Measurements from ENCODE around the gene BRD3.

BRD3 gene

GRCh38 chr9:134039386-134040175 lies 28.2 kb downstream of the BRD3 start:
- no peak for DNase-seq (ENCODE audit: low spot score)

DNA sequence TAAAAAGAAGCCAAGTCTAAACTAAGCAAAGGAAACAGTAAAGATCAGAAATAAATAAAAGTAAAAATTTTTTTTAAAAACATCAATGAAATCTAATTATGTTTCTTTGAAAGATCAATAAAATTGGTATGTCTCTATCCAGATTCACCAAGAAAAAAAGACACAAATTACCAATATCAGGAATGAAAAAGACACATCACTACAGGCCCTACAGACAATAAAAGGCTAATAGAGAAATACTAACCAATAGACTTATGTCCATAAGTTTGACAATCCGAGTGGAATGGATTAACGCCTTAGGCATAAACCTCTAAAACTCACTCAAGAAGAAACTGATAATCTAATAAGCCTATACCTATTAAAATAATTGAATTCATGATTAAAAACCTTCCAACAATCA lies 30.2 kb downstream of the BRD3 start:
- DNase-seq (ENCODE audit: low spot score), result no peak

GRCh38 chr9:134036130-134036529 lies 31.7 kb downstream of the BRD3 start:
- no peak for DNase-seq (ENCODE audit: low spot score)

DNA sequence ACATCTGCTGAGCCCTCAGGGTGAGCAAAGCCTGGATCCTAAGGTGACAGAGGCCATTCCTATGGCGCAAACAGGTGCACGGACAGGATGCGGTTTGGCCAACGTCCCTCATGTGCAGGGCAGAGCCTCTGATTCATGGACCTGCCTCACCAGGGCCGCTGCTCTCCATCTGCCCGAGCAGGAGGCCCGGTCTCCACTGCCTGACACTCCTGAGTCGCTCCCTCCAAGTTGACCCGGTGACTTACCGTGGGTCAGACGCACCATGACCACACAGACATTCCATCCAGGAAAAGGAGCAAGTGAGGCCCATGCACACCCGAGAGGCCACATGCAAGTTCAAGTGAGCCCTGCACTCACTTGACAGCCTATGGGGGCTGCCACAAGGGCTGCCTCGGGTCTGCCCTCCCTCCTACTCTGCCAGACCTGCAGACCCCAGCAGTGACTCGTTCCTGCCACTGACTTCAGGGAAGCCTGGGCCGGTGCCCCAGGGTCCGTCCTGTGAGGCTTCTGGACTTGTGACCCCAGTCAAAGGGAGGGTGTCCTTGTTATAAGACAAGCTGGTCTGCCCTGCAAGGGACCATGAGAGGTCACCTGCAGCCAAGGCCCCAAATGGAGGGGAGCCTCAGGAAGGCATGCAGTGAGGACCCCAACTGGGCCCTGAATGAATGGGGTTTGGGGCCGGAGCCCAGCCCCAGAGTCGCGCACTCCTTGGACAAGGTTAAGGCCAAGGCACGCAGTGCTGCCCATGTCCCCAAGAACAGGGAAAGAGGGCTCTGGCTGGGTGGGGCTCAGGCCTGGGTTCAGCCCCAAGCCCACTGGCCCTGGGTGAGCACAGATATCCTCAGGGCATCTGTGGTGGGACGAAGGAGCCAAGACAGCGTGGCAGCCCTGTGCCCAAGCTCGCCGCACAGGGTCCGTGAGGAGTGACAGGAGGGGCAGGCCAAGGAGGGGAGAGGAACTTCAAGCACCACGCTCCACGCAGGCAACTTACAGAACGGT lies 32.5 kb downstream of the BRD3 start:
- DNase-seq (ENCODE audit: low spot score), result no peak

DNA sequence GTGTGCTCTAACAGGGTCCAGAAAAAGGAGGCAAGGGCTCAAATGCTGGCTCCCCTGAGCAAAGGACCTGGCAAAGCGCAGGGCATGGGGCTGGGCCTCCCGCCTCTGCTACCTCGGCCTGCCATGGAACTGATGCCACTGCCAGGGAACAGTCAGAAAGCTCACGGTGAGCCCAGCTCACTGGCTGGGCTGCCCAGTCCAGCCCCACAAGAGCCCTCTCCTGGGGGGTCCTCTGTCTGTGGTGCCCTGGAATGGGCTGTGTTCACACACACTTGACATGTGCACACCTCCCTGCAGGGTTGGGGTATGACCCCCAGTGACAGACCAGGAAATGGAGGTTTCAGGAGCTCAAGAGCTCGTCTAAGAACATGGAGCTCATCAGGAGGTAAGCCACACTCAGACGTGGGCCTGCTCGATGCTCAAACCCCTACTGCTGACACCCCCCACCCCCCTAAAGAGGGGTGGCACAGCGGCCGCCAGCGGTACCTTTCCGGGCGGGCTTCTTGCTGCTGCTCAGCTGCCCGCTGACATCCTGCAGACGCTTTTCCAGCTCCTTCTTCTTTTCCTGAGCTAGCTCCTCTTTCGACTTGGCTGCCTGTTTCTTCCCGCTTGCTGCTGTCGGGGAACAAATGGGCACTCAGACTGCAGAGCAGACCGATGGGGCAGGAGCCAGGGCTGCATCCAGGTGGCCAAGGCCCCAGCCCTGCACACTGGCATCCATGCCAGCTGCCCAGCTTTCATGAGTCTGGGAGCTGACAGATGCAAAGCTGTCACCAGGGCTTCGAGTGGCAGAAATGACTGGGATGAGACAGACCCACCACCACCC lies 33.4 kb downstream of the BRD3 start:
- no peak for DNase-seq (ENCODE audit: low spot score)

GRCh38 chr9:134033516-134034214 lies 34.2 kb downstream of the BRD3 start:
- DNase-seq (ENCODE audit: low spot score), result no peak

DNA sequence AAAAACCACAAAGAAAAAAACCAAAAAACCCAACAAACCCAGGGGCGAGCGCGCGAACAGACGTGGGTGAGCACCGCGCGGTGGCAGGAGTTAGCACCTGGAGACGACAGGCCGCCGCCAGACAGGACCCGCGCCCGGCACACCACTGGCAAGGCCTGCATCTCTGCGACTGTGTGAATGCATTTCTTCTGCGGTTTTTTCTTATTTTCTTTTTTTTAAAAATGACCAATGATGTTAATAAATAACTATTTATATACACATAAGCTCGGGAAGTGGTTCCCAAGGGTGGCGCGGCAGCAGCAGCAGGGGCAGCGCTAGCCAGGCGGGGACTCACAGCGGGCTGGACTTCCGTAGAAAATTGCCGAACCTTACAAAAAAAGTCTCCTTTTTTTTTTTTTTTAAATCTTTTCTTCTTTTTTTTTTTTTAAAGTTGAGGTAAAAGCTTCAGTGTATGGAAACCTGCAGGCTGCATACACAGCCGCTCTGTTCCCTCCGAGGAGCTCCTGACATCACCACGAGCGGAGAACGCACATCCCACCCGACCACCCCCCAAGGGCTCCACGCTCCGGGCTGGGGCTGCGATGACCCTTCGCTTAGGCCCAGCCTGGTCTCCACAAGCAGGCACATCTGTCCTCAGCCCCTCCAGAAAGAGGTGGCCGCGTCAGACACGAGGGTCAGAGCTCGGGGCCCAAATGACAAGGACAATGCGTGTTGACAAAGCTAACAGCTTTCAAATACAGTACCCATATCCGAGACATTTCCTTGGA lies 35.2 kb downstream of the BRD3 start:
- no peak for DNase-seq (ENCODE audit: low spot score)

DNA sequence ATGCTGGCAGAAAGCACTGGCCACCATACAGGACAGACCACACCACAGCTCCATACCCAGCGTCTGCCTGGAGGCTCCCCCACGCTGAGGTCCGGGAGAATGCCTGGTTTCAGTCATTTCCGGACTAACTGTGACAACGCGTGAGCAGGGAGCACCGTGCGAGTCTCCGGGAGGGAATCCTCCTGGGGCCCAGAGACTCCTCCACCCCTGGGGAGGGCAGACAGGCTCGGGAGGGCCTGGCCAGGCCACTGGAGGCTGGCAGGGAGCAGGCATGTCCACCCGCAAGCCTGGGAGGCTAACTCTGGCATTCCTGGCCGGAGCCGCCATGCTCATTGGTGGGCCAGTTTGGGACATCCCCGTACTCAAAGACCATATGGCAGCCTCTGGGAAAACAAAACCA lies 36.0 kb downstream of the BRD3 start:
- DNase-seq (ENCODE audit: low spot score), result no peak

GRCh38 chr9:134030821-134031470 lies 36.9 kb downstream of the BRD3 start:
- no peak for DNase-seq (ENCODE audit: low spot score)

DNA sequence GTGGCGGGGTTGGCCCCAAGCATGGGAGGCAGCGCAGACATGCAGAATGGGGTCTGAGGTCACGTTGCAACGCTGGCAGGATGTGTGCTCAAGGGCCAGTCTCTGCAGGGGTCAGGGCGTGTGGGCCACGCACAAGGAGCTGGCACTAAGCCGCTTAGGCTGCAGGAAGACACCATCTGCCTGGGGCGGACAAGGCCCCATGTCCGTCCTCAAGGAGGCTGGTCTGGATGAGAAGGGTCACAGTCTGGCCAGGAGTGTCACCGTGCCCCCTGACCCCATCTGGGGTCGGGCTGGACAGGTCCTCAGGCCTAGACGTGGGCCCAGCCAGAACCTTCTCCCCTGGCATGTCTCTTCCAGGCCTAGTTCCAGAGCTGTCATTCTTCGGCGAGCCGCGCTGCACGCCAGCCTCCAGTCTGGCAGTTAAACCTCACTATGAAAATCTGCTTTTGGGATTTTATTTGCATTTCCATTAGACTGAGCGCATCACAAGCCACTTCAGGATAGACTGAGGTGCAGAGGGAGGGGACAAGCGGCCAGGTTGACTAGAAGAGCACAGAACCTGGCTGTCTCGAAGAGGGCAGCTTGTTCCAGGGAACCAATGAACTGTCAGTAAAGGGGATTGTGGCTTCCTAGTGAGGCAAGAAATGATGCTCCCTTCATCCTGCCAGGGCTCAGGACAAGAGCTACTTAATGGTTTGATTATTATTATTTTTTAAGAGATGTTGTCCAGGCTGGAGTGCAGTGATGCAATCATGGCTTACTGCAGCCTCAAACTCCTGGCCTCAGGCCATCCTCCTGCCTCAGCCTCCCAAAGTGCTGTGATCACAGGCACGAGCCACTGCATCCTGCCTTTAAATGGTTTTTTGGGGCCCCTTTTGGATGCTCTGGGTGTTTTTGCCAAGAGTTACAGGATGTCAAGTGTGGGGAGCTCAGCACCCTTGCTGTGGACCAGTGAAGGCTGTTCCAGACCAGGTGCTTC lies 38.3 kb downstream of the BRD3 start:
- DNase-seq (ENCODE audit: low spot score), result no peak

GRCh38 chr9:134028575-134029247 lies 39.1 kb downstream of the BRD3 start:
- no peak for DNase-seq (ENCODE audit: low spot score)

- no peak for DNase-seq (ENCODE audit: low spot score)
Observed at GRCh38 chr9:134028076-134028475, 39.8 kb downstream of the BRD3 start.

- DNase-seq (ENCODE audit: low spot score), result no peak
Observed at GRCh38 chr9:134027561-134027960, 40.3 kb downstream of the BRD3 start.

GRCh38 chr9:134026981-134027380 lies 40.8 kb downstream of the BRD3 start:
- DNase-seq (ENCODE audit: low spot score), result no peak

- DNase-seq (ENCODE audit: low spot score), result no peak
Observed at GRCh38 chr9:134026581-134026980, 41.2 kb downstream of the BRD3 start.

DNA sequence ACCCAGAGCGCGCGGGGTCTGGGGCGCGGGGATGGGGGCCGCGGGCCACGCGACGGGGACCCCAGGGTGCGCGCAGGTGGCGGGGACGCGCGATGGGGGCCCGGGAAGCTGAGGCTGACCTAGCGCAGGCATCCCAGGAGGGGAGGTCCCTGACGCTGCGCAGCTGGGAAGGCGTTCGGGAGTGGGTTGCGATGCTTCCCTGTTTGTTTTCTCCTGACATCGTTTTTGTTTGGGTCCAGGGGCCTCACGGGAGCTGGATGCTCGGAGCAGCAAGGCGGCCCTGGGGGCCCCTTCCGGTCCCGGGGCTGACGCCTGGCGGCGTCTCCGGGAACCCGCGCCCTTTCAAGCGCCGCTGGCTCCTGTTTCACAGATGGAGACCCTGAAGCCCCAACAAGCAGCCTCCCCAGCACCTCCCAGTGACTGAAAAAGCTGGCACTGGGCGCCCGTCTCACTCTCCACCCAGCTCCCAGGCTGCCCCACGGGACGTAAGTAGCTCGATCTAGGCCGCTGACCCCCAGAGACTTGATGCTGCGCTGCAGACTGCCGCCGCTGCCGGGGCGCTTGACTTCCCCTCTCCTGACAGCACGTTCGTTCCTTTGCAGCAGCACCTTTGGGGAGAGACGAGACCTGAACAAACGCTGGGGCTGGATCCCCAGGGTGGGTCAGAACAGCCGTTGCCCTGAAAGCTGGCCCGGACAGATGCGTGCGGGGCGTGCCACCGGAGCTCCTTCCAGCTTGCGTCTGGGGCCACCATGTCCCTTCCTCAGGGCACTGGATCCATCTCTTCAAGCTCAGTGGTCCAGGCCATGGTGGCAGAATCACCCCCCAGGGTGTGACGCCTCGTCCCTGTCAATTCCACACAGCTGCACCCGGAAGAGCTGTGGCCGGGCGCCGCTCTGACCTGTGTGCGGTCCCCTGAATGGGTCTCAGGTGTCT lies 42.0 kb downstream of the BRD3 start:
- peak; percentile 42 for DNase-seq (ENCODE audit: low spot score)
